Right lung (tissue), 5 donors: ENCODE results near the gene STK32B. TPM values are rescaled to one million over a fixed set of nuclear protein-coding genes. Genes with fewer than 3 reads are reported as not detected.

Experiments used
- DNase-seq, 2 donors: peaks; one replicate each; pipeline ENCODE4 v3.0.0-alpha.2; 2013
- polyA plus RNA-seq, 5 donors: library from polyadenylated mRNA; unstranded; fragments of 120-200 nt; gene quantifications; one replicate each; pipeline versions ENCODE4 v1.2.1 to v1.2.3, GENCODE V29; 2013; ENCODE audit warnings: inconsistent platforms in 1 of 5, low replicate concordance in 1 of 5; ENCODE audit not compliant: insufficient read length in 5 of 5, insufficient read depth in 1 of 5

STK32B gene
- polyA plus RNA-seq, 5 donors, result 3.0 to 4.7 (median 3.8) TPM

DNA sequence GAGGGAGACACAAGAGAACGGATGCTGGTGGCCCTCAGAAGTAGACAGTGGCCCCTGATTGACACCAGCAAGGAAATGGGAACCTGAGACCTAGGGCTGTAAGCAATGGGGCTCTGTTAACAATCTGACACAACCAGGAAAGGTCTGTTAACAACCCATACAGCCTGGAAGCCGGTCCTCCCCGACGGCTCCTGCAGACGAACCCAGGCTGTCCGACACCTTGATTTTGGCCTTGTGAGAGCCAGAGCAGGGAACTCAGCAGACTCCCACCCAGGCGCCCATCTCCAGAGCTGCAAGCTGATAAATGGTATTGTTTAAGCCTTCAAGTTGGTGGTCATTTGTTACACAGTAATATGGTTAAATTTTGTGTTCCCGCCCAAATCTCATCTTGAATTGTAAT lies 21.8 kb upstream of the STK32B start:
- no peak for DNase-seq

GRCh38 chr4:5030221-5030620 lies 21.1 kb upstream of the STK32B start:
- no peak for DNase-seq

GRCh38 chr4:5030927-5031326 lies 20.4 kb upstream of the STK32B start:
- DNase-seq, result no peak

- DNase-seq, result no peak
These were observed 18.5 kb upstream of the STK32B start for GRCh38 chr4:5032813-5033212.

DNA sequence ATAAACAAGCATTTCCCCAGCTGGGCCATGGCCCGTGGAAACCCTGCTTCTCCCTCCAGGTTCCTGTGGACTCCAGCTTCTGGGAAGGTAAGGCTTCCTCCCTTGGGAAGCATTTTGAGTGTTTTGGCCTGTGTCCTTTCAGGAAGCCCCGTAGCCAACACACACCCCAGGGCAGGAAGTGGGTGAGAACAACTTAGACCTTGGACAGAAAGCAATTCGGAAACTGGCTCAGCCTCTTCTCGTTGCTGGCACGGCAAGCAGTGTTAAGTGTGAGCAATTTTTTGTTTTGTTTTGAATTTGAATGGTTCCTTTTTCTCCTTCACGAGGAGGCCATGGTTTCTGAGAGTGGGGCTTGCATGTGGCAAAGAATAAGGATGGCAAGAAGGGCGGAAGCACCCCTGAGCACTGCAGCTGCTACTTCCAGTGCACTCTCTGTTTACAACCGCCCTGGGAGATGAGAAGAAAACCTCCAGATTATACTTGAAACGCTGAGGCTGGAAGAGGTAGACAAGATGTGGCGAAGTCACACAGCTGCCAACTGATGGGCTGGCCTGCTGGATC lies 17.9 kb upstream of the STK32B start:
- no peak for DNase-seq

DNA sequence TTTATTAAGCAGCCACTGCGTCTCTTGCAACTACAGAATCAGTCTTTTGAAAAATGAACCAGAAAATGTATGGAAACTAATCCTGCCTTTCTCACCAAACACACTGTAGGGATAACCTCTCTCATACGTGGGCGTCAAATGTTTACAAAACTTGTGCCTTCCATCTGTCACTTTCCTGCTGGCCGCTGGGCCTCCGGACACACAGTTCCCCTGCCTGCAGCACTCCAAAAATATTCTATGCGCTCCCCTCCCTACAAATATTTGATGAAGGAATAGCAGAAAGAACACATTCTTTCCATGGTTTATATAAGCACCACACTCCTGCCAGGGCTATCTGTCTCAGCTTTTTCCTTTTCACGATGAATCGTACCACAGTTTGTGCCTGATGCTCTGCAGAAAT lies 17.1 kb upstream of the STK32B start:
- no peak for DNase-seq

GRCh38 chr4:5036239-5036638 lies 15.0 kb upstream of the STK32B start:
- no peak for DNase-seq

DNA sequence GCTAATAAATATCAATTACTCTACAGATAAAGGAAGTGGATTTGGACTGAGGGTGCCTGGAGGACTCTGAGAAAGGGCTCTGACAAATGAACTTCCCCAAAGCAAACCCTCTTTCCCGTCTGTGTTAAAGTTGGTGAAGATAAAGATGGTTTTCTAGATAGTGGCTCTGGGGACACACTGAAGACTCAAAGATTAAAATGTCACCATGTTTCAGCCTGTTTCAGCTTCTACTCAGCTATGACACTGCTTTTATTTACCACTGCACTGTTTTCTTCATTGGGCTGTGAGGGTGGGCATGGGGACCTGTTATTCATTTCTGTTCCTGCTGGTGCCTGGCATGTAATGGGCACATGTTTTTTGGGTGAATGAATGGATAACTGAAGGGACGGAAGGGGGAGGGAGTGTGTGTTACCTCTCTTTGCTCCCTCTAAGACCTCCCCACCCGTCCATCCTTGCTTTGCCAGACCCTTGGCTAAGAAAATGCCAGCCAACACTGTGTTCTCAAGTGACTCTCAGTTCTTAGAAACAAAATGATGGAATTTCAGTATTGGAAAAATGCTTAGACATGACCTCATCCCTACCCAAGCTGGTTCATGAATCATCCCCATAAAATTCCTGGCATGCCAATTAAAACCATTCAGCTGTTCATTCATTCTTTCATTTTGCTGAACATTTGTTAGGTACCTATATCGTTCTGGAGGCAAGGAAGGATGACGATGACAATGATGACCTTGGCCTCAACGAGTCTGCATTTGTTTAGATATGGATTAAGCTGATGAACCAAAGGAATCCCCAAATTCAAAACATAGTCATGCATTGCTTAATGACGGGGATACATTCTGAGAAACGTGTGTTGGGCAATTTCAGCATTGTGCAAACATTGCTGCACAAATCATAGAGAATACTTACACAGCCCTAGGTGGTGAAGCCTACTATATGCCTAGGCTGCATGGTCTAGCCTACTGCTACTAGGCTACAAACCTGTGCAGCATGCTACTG lies 13.4 kb upstream of the STK32B start:
- no peak for DNase-seq

DNA sequence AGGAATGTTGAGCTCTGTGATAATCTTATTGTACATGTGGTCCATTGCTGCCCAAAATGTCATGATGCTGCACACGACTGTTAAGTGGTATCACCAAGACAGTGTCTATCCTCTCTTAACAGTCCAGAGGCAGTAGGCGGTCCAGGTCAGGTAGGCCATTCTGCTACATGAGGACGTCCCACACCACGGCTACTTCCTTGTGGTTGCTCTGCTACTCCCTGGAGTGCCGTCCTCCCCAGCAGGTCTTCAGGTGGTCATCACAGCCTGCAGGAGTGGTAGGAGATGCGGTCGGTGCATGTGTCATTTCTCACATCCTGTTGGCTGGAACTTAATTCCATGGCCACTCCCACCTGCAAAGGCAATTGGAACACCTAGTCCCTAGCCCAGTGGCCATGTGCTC lies 11.5 kb upstream of the STK32B start:
- DNase-seq, result no peak

DNA sequence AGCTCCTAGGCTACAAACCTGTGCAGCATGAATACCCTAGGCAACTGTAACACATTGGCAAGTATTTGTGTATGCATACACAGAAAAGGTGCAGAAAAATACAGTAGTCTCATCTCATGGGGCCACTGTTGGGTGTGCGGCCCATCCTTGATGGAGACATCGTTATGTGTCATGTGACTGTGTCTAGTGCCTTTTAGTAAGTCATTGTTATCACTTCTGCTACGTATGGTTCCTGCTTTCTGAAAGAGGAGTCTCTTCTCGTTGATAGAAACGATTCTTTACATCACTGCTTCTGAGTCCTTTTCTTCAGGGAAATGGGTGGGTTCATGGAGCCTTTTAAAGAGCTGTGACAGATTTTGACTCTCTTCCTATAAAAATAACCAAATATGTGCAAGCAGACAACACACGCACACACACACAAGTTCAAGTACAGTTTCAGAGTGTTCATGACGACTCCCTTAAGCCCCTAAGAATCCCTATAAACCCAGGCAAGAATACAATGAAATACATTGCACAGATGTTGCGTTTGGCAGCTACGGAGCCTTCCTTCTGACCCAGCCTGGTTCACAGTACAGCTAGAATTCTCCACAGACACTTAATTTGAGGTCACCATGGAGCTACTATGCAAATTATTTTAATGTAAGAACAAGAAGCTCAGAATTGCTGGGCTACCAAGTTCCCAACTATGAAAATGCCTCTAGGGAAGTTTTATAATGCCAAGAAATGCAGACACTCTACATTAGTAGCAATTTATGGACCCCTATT lies 10.2 kb upstream of the STK32B start:
- DNase-seq, result no peak

GRCh38 chr4:5041699-5042098 lies 9.6 kb upstream of the STK32B start:
- DNase-seq, result no peak

DNA sequence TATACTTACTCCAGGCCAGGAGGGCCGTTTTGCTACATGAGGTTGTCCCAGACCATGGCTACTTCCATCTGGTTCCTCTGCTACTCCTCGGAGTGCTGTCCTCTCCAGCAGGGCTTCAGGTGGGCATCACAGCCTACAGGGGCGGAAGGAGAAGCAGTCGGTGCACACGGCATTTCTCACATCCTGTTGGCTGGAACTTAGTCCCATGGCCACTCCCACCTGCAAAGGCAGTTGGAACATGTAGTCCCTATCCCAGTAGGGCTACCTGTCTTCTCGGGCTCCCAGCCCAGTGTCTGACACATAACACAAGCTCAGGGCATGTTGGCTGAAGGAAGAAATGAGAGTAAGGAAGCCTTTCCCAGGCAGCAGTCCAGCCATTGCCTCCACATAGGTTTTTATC lies 7.7 kb upstream of the STK32B start:
- DNase-seq, result no peak

GRCh38 chr4:5044341-5044740 lies 6.9 kb upstream of the STK32B start:
- no peak for DNase-seq

DNA sequence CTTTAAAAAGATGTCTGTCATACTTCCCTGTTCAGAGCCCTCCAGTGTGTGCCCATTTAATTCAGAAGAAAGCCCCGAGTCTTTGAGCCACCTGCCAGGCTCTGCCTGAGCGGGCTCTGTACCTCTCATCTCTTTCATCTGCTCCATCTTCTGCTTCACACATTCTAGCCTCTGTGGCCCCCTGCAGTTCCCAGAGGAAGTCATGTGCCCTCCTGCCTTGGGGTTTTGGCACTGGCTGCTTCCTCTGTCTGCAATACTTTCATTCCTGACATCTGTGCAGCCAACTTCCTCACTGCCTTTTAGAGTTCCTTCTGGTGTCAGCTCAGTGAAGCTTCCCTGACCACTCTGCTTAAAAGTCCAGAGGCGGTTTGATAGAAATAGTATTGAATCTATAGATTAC lies 6.2 kb upstream of the STK32B start:
- no peak for DNase-seq

DNA sequence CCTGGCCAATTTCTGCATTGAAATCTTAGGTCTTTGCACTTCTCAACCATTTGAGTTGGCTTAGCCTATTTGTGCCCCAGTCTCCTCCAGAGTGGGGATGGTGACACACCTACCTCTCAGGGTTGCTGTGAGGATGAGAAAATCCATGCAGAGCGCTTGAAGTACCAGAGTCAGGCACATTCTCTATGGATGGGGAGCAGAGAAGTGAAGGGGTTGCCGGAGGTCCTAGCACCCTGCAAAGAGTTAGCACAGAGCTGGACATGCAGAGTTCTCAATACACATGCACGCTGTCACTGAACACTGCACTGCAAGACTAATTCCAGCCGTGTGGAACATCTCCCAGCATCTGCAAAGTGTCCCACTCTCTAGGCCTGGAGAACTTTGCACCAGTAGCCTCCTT lies 2.6 kb upstream of the STK32B start:
- DNase-seq, result no peak

GRCh38 chr4:5050520-5051277 lies 581 bp upstream of the STK32B start:
- DNase-seq, result peak; percentile 53 to 67

DNA sequence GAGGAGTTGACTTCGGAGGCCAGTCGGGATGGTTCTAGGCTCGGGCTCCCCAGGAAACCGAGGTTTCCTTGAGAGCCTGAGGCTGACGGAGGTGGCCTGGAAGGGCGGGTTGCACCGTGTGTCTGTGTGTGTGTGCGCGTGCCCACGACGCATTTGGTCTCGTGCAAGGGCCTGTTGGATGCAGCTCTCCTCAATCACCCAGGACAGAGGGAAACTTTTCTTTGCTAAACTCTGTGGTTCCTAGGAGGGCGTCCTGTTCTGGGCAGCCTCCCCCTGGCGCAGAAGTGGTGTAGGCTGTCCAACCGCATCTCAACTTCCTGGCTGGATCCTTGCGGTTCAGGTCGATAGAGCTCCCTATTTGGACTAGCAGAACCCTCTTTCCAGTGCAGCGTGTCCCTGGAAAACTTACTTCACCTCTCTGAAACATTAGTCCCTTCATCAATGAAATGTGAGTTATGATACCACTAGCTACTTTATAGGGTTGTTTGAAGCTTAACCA lies 973 bp downstream of the STK32B start:
- no peak for DNase-seq

GRCh38 chr4:5052726-5053425 lies 1.6 kb downstream of the STK32B start:
- no peak for DNase-seq

GRCh38 chr4:5054532-5054931 lies 3.3 kb downstream of the STK32B start:
- no peak for DNase-seq

- no peak for DNase-seq
These were observed 4.1 kb downstream of the STK32B start for GRCh38 chr4:5055411-5055810.

- no peak for DNase-seq
These were observed 14.8 kb downstream of the STK32B start for GRCh38 chr4:5066101-5066500.
